PC-3 (cell line): ENCODE results near the gene DGKG. TPM values are rescaled to one million over a fixed set of nuclear protein-coding genes. Genes with fewer than 3 reads are reported as not detected.

ENCODE experiments used
- ATAC-seq: fragments of 200-7000 bp; cut with Tn5 transposase; 2 replicates; pipeline ENCODE4 v1.9.1; 2020; ENCODE audit warnings: mild to moderate bottlenecking, moderate library complexity
- BruUV-seq: library from RNA; stranded (reverse); fragments of 400-500 nt; replicated peaks from 2 replicates; lab custom pipeline; 2021; lab: Mats Ljungman, UMichigan
- CTCF ChIA-PET: fragments of 300-600 bp; sonication (Branson Sonifier 250); formaldehyde crosslinking; loops from one replicate; lab custom pipeline; 2022; ENCODE audit warnings: antibody characterized with exemption; lab: Charles Lee
- POLR2A ChIA-PET: fragments of 300-600 bp; sonication (Branson Sonifier 250); formaldehyde crosslinking; loops from one replicate; lab custom pipeline; 2022; ENCODE audit warnings: antibody characterized with exemption; ENCODE audit not compliant: unreplicated experiment; lab: Charles Lee
- DNase-seq: peaks from one replicate; pipeline ENCODE4 v3.0.0-alpha.2; 2015
- H2AFZ ChIP-seq: fragments of 300-600 bp; sonication (generic); 2 replicates; pipeline ENCODE4 v1.6.0; 2016; ENCODE audit warnings: antibody characterized with exemption, low read length
- H3F3A ChIP-seq: fragments of 300-600 bp; sonication (generic); one replicate; pipeline ENCODE4 v1.6.0; 2017; ENCODE audit warnings: antibody characterized with exemption, low read length, control low read depth, mild to moderate bottlenecking; ENCODE audit not compliant: unreplicated experiment
- H3K27ac ChIP-seq: fragments of 300-600 bp; sonication (generic); 2 replicates; pipeline ENCODE4 v1.5.1; 2016; ENCODE audit warnings: mild to moderate bottlenecking, low read length
- H3K27me3 ChIP-seq: fragments of 300-600 bp; sonication (generic); 2 replicates; pipeline ENCODE4 v1.6.1; 2016; ENCODE audit warnings: low read length, mixed read lengths
- H3K36me3 ChIP-seq: fragments of 300-600 bp; sonication (generic); 2 replicates; pipeline ENCODE4 v1.6.1; 2016; ENCODE audit warnings: low read depth, mixed run types, low read length, mixed read lengths
- H3K4me1 ChIP-seq: fragments of 300-600 bp; sonication (generic); 2 replicates; pipeline ENCODE4 v1.5.1; 2016; ENCODE audit warnings: low read length; ENCODE audit not compliant: insufficient read depth
- H3K4me2 ChIP-seq: fragments of 300-600 bp; sonication (generic); 2 replicates; pipeline ENCODE4 v1.6.0; 2016; ENCODE audit warnings: low read length
- H3K4me3 ChIP-seq: fragments of 300-600 bp; sonication (generic); 2 replicates; pipeline ENCODE4 v1.5.1; 2016; ENCODE audit warnings: mild to moderate bottlenecking, low read length, mixed read lengths
- H3K79me2 ChIP-seq: fragments of 300-600 bp; sonication (generic); 2 replicates; pipeline ENCODE4 v1.6.1; 2017; ENCODE audit warnings: low read length, mixed read lengths
- H3K9ac ChIP-seq: fragments of 300-600 bp; sonication (generic); 2 replicates; pipeline ENCODE4 v1.6.0; 2016; ENCODE audit warnings: mild to moderate bottlenecking, low read length
- H3K9me2 ChIP-seq: fragments of 300-600 bp; sonication (generic); replicated peaks from 2 replicates; pipeline ENCODE4 v1.6.1; 2016; ENCODE audit warnings: mixed run types, low read length, mixed read lengths
- H3K9me3 ChIP-seq: fragments of 300-600 bp; sonication (generic); 2 replicates; pipeline ENCODE4 v1.6.1; 2016; ENCODE audit warnings: low read length, mixed read lengths
- H4K20me1 ChIP-seq: fragments of 300-600 bp; sonication (generic); 2 replicates; pipeline ENCODE4 v1.6.1; 2016; ENCODE audit warnings: low read length, mixed read lengths
- CTCF ChIP-seq: fragments of 300-600 bp; sonication (generic); conservative IDR thresholded peaks from 2 replicates; pipeline ENCODE4 v1.5.1; 2017; ENCODE audit warnings: antibody characterized with exemption, low read depth, mild to moderate bottlenecking, low read length
- EZH2 ChIP-seq: fragments of 300-600 bp; sonication (generic); IDR thresholded peaks from one replicate; pipeline ENCODE4 v1.6.1; 2017; ENCODE audit warnings: antibody characterized with exemption, mild to moderate bottlenecking, low read length; ENCODE audit not compliant: unreplicated experiment
- EZH2phosphoT487 ChIP-seq: fragments of 300-600 bp; sonication (generic); IDR thresholded peaks from 2 replicates; pipeline ENCODE4 v1.6.1; 2018; ENCODE audit warnings: mild to moderate bottlenecking, antibody characterized with exemption, low read length, borderline replicate concordance
- intact Hi-C: fragments of 100-400 bp; cut with micrococcal nuclease; formaldehyde crosslinking; loops from 2 replicates; pipeline ENCODE4 v1.9.0; 2023
- total RNA-seq: library from RNA; depleted of rRNA; stranded (reverse); fragments of >200 nt; gene quantifications from 2 replicates; pipeline ENCODE4 v1.2.3, GENCODE V29; 2014

The DGKG gene
- total RNA-seq, 1 experiment from 2014 or later = 2.7 TPM

DNA sequence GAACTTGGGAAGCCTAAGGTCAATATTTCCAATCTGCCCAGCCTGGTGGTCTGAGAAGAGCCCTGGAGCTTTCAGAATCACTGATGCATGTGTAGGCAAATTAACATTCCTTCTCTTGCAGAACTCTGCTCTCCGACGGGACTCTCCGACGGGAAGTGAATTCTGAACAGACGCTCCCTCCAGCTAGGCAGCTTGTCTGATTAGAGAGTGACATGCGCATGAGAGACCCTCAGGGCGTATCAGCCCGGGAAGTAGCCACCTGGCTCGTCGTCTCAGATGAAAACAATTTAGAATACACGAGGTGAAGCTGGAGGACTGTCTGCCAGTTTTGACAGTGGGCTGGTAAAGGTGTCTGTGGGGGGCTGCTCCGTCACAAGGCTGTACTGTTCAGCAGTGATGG is 103.1 kb downstream of the DGKG start:
- no peaks in the 10 kb centered on the region for H3K27me3 ChIP-seq
- no peaks in the 10 kb centered on the region for H3F3A ChIP-seq
- no peaks in the 10 kb centered on the region for H3K9me2 ChIP-seq
- no peak overlapping the region for H3K9ac ChIP-seq
- H2AFZ ChIP-seq = peak overlapping the region; percentile 93
- H3K4me3 ChIP-seq = peak overlapping the region; percentile 50
- H4K20me1 ChIP-seq = no peaks in the 10 kb centered on the region
- H3K79me2 ChIP-seq = no peaks in the 10 kb centered on the region
- ATAC-seq (no peak), DNase-seq (no peak)
- intact Hi-C loops = loop anchor here (1.0 kb wide), 3 partner anchors 228 to 358 kb away; no protein-coding TSS in a partner anchor
- ChIA-PET POLR2A (no interaction called here), CTCF (interaction anchor here (0.6 to 2.2 kb wide), 2 partner anchors 264 to 281 kb away, joined by 3 to 28 read pairs; no protein-coding TSS in a partner anchor)
- H3K4me1 ChIP-seq = peaks cover 14% of the 10 kb centered on the region
- BruUV-seq = no TSS peak
- TF ChIP-seq EZH2 (no peak), EZH2phosphoT487 (no peak), CTCF (no peak)
- peak overlapping the region; percentile 72 for H3K4me2 ChIP-seq
- H3K9me3 ChIP-seq = no peaks in the 10 kb centered on the region
- no peak overlapping the region for H3K27ac ChIP-seq
- no peaks in the 10 kb centered on the region for H3K36me3 ChIP-seq

- Histone ChIP-seq H3K4me1 (peaks cover 14% of the 10 kb centered on the region), H3F3A (no peaks in the 10 kb centered on the region), H3K9me3 (no peaks in the 10 kb centered on the region), H4K20me1 (no peaks in the 10 kb centered on the region), H3K9ac (no peak overlapping the region), H3K9me2 (no peaks in the 10 kb centered on the region), H3K4me2 (no peak overlapping the region), H3K27ac (no peak overlapping the region), H2AFZ (no peak overlapping the region), H3K27me3 (no peaks in the 10 kb centered on the region), H3K4me3 (no peak overlapping the region), H3K79me2 (no peaks in the 10 kb centered on the region), H3K36me3 (no peaks in the 10 kb centered on the region)
- no TSS peak for BruUV-seq
- TF ChIP-seq CTCF (no peak), EZH2 (no peak), EZH2phosphoT487 (no peak)
- ATAC-seq = no peak
- ChIA-PET CTCF (no interaction called here), POLR2A (no interaction called here)
- DNase-seq = no peak
- intact Hi-C loops = no loop called here
These were observed 104.2 kb downstream of the DGKG start for GRCh38 chr3:186257866-186258265.

DNA sequence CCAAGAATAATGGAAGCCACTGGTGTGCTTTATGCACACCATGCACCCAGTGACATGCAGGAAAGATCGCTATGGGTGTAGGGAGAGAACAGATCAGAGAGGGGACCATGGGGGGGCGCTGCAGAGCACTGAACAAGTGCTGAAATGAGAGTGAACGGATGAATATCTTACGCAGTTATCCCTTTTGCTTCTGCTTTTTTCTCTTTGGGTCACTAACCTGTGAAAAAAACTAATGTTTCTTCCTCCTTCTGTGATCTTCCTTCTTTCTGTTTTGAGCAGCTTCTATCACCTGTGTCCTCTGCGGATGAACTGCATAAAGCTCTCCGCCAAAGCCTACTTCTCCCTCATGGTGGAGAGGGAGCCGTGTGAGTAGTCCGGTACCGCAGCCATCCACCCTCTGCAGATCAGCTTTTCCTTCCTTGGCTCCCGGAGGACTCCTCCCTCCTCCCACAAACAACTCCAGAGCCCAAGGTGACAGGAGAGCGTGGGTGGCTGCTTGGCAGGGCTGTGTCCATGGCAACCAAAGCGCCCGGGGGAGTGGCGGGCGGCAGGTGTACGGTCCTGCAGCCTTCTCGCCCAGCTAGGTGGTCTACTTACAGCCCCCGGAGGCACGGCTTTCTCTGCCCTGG is 106.2 kb downstream of the DGKG start:
- ChIA-PET POLR2A (no interaction called here), CTCF (interaction anchor here (0.7 kb wide), 1 partner anchor 285 kb away, joined by 5 read pairs; no protein-coding TSS in a partner anchor)
- H4K20me1 ChIP-seq = no peaks in the 10 kb centered on the region
- no peaks in the 10 kb centered on the region for H3F3A ChIP-seq
- ATAC-seq (no peak), DNase-seq (no peak)
- no TSS peak for BruUV-seq
- H2AFZ ChIP-seq = no peak overlapping the region
- no peak overlapping the region for H3K4me3 ChIP-seq
- H3K9ac ChIP-seq = no peak overlapping the region
- no peaks in the 10 kb centered on the region for H3K79me2 ChIP-seq
- H3K27me3 ChIP-seq = no peaks in the 10 kb centered on the region
- no peaks in the 10 kb centered on the region for H3K9me3 ChIP-seq
- H3K4me2 ChIP-seq = no peak overlapping the region
- H3K27ac ChIP-seq = no peak overlapping the region
- no peaks in the 10 kb centered on the region for H3K9me2 ChIP-seq
- TF ChIP-seq EZH2phosphoT487 = no peak
- peak; percentile 46 for TF ChIP-seq CTCF
- TF ChIP-seq EZH2 = no peak
- H3K4me1 ChIP-seq = peaks cover 14% of the 10 kb centered on the region
- H3K36me3 ChIP-seq = no peaks in the 10 kb centered on the region
- intact Hi-C loops = no loop called here
